ENCODE measurements around the gene MISP3.
A peak's percentile ranks its signal among the peaks of the same experiment; 100 is the strongest.

Gene MISP3

DNA sequence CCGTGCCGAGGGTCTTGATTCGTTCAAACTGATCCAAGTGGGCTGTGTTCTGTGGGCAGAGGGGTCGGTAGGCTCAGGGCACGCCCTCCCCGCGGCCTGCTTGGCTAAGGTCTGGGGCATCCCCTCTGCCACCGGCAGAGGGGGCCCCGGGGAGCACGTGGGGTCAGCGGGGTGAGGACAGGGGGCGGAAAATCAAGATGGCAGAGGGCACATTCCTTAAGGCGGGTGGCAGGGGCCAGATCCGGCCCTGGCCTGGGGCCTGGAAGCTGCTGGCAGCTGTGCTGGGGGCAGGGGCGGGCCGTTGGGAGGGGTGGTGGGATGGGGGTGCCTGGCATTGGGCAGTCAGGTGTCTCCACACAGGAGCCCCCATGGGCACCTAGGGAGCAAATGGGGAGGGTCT, 34.3 kb downstream of the MISP3 start:
- DNase-seq, result no peak

DNA sequence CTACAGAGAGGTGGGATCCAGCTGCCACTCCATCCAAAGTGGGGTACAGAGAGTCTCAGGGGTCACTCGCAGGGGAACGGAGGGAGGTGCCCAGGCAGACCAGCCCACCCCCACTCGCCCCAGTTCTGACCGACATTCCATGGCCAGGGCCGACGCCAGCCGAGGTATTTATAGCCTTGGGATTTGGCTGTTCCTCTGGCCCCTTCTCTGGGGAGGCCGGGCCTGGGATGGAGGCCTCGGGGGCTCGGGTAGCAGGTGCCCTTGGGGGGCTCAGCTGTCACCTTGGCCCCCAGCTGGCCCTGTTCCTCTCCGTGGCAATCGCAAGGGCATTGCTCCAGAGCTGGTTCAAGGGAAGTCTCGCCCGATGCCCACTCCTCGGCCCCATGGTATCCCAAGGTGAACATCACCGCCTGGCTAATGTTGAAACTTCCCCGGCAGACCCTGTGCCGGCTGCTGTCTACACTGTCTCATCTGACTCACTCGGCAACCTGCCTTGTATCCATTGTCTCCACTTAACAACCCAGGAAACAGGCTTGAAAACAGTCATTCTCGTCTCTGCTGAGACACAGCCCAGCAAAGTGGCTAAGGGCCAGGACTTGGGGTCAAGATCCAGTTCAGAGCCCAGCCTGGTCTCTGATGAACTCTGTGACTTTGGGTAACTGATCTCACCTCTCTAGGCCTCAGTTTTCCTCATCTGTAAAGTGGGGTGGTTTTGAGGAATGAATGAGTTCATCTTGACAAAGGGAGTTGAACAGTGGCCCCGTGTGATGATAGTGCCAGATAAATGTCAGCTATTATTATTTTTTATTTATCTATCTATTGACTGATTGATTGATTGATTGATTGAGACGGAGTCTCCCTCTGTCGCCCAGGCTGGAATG, 35.2 kb downstream of the MISP3 start:
- DNase-seq, result no peak

DNA sequence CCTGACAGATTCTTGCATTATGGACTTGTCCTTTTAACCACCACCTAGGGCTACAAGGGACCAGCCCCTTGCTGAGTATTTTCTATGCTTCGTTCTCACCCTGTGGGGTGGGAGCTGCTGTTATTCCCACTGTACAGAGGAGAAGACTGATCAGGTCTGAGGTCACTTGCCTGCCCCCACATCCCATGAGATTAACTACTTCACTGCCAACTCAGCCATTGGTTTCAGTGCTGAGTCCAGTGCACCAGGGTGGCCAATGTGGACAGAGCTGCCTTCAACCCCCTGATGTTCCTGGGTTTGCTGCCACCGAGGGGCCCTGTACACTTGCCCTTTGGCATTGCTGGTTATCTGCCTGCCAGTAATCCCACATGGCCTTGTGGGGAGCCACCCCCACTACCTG, 38.1 kb downstream of the MISP3 start:
- no peak for DNase-seq

DNA sequence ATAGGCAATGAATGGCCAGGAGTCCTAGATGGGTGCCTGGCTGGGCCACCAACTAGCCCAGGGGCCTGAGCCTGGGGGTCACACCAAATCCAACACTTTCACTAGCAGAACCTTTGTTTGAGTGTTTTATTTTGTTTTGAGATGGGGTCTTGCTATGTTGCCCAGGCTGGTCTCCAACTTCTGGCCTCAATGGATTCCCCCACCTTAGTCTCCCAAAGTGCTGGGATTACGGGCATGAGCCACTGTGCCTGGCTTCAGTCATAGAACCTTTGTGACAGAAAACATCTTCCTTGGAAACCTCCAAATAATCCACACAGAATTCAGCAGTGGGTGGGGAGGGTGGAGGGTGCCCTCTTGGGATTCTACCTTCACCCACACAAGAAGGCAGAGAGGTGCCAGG, 38.9 kb downstream of the MISP3 start:
- DNase-seq, result no peak

DNA sequence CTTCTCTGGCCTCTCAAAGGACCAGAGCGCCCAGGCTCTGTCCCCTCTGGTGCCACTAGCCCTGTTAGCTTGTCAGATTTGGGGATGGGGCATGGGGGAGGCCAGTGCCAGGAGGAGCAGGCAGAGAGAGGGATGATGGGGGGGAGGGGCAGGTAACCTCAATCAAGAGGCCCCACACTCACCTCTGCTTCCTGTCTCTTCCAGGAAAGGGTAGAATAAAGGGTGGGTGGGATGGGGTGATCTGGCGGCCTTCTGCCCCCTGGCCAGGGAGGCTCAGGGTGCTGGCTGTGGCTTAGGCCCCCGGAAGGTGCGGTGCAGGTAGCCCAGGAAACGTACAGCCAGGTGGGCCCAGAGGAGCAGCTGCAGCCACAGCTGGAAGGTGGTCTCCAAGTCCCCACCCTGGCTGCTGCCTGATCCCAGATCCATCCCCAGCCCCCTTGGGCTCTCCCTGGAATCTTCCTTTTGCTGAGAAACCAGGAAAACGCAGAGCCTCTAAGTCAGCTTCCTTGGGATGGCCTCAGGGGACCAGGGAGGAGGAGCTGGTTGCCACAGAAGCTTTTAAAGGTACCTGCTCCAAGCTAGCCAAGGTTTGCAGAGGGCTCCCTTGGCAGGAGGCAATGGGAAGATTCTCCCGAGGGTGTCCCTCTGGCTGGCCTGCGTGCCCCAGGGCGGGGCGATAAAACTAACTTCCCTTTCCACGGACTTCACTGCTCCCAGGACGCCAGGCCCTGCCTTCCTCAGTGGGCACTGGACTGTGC, 39.6 kb downstream of the MISP3 start:
- no peak for DNase-seq

DNA sequence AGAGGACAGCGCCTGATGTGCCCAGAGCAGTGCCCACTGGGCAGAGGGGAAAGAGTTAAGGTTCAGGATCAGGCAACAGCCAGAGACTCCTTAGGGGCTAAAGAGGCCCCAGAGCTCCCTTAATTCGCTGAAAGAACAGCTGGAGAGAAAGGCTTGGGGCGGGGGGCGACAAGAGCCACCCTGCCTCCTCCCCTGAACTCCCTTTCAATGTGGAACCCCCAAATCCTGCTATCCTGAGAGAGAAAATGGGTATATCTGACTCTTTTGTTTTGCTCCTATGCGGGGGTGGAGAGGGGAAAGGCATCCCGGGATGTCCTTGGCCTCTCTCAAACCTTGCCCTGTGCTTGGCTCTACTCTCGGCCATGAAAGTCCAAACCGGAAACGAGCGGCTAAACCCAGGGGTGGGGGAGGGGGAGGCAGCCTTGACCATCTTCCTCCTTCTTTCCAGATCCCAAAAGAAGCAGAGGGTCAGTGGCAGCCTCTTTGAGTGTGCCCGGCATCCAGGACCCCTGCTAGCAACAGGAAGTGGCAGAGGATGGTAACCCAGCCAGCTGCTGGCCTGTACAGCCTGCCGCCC, 40.3 kb downstream of the MISP3 start:
- DNase-seq, result no peak

DNA sequence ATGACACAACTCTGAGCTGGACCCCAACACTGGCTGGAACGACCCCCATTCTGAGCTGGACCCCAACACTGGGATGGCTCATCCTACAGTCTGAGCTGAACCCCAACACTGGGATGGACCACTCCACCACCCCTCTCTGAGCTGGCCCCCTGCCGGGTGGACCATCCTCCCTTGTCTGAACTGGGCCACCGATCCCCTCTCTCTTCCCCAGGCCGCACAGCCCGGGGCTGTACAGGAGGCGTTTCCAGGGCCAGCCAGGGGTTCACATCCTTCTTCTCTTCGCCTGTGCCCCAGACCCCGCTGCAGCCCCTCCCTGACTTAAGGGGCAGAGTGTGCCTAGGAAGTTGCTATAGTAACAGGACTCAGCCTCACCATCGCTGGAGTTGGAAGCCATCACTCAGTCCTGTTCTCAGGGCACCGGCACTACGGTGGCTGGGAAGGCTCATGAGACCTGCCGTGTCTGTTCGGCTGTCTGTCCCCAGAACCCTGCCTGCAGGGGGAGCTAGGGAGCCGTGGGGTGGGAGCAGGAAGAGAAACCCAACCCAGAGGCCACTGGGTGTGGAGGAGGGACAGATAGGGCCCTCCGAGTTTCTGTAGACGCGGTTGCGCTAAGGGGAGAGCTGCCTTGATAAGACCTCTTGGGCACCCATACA, 41.3 kb downstream of the MISP3 start:
- DNase-seq, result peak; percentile 14 to 17

DNA sequence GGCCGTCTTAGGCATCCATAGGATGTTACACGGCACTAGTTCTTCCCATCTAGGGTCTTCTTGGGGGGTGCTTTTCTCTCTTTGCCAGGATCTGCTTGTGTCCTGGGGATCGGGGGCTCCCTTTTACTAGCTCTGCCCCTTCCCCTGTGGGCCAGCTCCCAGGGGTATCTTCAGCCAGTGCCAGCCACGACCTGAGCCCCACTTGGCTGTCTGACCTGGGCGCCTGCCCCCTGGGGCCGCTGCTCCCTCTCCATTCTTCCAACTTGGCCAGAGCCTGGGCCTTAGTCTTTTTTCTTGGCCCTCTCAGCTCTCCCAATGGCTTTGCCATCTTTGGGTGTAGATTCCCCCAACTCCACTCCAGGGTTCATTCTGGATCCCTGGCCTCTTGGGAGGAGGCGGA, 41.9 kb downstream of the MISP3 start:
- DNase-seq, result no peak

DNA sequence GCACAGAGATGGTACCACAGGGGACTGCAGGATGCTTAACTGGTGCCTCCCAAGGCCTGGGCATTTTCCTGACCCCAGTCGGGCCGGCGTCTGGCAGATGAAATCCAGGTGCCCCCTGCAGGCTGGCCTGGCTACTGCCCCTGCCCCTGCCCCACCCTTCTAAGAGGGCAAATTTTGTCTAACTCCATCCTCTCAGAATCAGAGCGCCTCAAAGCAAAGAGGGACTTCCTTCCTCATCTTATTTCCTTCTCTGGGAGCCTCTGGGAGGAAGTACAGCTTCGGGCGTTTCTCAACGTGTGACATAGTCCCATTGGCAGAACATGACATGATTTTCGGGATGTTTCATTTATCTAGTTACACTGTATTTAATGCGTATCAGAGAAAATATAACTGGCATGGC, 42.3 kb downstream of the MISP3 start:
- peak; percentile 89 for DNase-seq

DNA sequence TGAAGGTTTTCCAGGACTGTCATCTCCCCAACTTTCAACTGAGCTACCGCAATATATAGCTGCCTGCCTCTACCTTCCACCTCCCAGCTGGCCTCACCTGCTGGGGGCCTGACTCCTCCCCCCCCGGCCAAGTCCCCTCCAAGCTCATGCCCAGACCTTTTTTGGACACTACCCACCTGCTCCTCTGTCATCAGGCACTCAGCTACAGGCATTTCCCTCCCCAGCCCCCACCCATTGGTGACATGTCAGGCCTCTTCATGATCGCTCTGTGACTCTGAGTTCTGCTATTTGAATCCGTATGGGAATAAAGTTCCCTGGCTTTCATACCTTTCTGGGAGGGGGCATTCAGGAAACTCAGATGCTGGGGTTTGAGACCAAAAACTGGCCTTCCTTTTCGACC, 43.2 kb downstream of the MISP3 start:
- no peak for DNase-seq

DNA sequence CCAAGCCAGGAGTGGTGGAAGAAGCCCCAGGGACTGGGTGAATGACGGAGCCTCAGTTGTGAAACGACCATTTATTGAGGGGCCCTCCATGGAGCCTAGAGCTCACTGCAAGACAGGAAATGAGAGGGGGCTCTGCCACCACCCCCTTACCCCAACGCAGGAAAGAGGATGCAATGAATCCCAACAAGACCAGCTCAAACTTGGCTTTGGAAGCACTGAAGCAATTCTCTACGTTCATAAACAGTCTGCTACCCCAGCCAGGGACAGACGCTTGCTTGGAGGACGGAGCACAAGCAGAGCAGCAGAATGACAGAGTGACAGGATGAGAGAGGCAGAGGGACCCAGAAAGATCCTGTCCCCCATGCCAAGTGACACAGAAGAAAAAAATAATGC, 43.9 kb downstream of the MISP3 start:
- no peak for DNase-seq

DNA sequence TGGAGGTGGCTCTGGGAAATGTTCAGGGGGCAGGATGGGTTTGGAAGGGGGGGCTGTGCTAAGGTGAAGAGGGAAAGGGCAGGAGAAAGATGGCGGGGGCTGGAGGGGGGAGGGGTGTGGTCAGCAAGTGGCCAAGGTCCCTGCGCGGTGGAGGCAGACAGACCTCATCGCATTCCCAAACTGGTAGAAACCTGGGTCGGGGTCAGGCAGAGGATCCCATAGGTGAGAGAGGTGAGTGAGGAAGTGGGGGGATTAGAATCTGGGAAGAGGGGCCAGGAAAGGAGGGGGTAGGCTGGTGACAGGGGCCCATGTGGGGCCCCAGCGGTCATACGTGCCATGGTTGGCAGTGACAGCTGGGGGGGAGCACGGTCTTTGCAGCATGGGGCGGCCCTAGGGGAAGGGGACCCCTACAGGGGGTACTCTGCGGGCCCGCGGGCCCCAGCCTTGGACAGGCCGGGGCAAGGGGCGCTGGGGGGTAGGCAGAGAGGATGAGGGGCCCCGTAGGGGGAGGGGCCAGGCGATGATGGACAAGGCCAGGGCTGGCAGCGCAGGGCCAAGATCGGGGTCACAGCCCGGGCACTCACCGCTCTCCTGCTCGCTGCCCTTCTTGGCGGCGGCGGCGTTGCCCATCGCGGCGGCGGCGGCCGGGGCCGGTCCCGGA, 44.5 kb downstream of the MISP3 start:
- DNase-seq, result no peak

DNA sequence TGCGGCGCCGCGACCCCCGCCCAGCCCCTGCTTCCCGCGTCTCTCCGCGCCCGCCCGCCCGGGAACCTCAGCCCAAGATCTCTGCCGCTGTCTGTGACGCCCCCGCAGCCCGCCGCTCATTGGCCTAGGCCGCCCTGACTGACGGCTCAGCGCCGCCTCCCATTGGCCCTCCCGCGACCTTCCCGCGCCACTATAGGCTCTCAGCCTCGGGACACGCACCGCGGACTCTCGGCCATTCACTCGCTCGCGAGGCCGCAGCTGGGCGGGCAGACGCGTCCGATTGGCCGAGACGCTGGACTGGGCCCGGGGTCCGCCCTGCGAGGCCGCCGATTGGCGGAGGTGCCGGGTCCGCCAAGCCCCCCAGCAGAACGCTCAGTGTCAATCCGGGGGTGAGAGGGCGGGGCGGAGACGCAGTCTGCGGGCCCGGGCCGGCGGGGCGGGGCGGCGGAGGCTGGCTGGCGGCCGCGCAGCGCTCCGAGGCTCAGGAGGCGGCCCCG, 45.1 kb downstream of the MISP3 start, which contains the start of gene PRKACA:
Gene PRKACA, minus strand, starts transcription at position 95 of the 497 bp plus-strand sequence. CDS start 215 bp downstream, outside the sequence.
- DNase-seq, result peak; percentile 94

DNA sequence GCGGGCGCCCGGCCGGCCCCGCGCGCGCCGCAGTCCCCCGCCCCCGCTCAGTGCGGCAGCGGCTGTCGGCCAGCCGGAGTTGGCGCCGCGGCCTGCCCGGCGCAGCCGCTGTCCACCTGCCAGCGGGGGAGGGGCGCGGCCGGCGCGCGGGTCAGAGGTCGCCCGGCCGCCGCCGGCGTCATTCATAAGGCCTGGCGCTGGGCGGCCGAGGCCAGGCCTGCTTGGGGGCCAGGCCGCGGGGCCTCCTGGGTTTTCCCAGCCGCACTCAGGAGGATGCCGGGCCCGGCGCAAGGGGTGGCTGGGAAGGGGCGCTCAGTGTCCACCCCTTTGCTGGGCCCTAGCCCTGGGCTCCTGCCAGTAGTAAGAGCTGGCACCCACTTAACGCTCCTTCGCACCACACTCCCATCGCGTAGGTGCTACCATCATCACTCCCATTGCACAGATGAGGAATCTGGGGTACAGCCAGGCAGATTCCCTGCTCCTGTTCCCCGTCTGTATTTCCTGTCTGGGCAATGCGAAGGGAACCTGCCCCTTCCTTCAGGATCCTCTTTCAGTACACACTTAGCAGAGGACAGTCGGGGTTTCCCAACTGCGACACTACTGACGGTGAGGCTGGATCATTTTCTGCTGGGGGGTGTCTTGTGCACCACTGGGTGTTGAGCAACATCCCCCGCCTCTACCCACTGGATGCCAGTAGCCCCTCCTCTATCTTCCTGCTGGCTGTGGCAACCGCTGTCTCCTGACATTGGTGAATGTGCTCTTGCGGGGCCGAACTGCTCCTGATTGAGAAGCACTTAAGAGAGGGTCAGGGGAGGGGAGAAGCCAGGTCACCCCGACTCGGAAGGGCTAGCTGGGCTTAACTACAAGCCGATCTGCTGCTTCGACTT, 45.8 kb downstream of the MISP3 start:
- DNase-seq, result peak; percentile 95

DNA sequence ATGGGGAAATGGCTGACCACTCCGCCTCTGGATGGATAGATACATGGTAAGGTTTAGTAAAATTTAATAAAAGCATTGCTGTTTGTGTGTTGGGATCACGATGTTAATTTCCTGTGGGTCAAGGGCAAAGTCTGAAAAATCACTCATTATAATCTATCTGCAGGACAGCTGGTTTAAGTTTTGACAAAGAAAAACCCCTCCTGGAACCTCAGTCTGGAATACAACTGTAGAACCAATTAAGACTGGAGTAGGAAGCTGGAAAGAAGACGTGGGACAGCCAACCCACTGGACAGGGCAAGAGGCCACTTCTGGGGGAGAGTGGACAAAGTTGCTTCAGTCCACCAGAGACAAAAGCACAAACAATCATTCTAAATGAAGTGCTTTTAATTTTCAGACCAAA, 46.6 kb downstream of the MISP3 start:
- peak in 1 of 2 experiments; percentile 44 for DNase-seq

DNA sequence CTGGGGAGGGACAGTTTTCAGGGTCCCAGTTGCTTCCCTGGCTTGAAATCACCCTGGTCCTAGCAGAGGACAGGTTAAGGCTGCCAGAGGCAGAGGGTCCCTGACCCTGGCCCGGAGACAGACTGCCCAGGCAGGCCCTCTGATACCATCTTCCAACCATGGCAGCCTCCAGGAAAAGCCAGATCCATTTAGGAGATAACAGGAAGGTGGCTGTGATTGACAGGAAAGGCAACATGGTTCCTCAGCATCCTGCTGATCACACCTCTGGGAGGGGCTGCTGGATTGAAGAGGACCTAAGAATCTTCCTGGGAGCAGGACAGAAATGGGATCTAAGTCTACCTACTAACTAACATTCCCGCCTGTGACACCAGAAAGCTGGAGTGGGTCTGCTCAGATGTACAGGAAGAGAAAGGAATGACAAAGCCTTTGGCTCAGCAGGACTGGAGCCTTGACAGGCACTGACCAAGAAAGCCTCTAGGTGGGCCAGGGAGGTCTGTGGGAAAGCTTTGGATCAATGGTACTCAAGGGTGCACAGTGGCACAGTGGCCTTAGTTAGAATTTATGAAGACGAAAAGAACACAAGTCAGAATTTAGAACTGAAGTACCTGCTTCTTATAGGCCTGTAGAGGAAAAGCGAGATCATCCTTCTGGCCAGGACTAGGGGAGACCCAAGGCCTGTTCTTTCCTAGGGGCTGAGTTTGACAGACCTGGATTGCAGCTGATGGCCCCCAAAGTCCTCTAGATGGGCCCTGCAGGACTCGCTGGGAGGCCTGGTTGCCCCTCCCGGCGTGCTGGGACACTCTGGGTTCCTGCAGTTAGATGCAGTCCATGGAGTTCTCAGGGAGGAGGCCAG, 47.3 kb downstream of the MISP3 start:
- DNase-seq, result no peak

DNA sequence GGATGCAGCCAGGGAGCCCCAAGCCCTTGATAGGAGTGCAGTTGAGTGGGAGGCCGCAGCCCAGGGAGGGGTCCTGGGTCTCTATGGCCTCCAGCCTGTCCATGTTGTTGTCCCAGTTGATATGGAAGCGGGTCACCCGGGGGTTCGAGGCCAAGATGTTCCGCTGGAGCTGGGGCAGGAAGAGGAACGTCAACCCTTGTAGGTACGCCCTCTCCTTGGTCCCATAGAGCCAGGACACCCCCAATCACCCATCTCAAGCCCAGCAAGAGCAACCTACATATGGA, 47.9 kb downstream of the MISP3 start:
- DNase-seq, result no peak

DNA sequence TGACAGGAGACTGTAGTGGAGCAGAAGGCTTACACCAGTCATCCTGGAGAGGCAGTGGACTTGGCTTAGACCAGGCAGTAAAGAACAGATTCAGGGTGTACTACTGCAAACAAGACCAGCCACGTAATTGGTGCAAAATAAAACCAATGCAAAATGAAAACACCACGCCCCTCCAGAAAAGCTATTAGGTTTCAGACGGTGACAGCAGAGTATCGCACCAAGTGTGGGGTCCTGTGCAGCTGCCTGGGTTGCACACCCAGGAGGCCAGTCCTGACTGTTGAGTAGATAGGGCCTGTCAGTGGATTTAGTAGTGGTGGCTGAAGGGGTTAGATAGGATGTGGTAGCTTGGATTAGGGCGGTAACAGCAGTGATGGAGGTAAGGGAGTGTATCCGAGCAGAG, 50.3 kb downstream of the MISP3 start:
- DNase-seq, result no peak

Measured in AML-193 (cell line).